ENCODE results near the gene GALNT17.

GALNT17 gene

DNA sequence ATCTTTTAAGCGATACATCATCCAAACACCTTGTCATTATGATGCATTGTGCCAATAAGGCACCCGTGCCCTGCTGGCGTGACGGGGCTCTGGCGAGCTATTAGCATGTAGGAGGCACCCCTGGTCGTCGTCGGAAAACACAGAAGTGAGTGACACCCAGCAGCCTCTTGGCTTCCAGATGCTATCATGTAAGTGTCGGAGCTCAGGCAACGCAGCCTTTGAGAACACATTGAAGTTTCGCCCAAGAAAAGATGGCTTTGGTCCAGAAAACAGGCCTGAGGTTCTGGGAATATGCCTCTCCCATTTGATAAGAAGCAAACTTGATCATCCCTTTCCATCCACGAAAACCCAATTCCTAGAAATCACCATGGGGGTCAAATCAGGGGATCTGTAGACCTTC is 555.3 kb downstream of the GALNT17 start:
- no peaks in the 10 kb centered on the region for H3K9me3 ChIP-seq (ENCODE audit: control insufficient read depth, insufficient read depth, low read depth, low read length)
- H3K4me1 ChIP-seq (ENCODE audit: control insufficient read depth, insufficient read depth, low read length) = no peaks in the 10 kb centered on the region
- no peaks in the 10 kb centered on the region for H3K36me3 ChIP-seq (ENCODE audit: control insufficient read depth in 2 of 2, insufficient read depth in 1 of 2, low read length in 2 of 2)
- H3K4me3 ChIP-seq (ENCODE audit: low read depth, low read length) = no peak overlapping the region
- ChIA-PET CTCF (no interaction called here), POLR2A (no interaction called here)
- H3K27ac ChIP-seq (ENCODE audit: extremely low read depth, low read depth, low read length) = no peak overlapping the region
- TF ChIP-seq ZSCAN23 (tag by site-specific recombination; IDR thresholded peaks at IDR 0.05) (no peak), ZNF155 (tag by site-specific recombination; IDR thresholded peaks at IDR 0.05) (no peak), ZNF521 (tag by site-specific recombination; IDR thresholded peaks at IDR 0.05) (no peak), ZNF214 (tag by site-specific recombination; IDR thresholded peaks at IDR 0.05; ENCODE audit: borderline replicate concordance) (no peak), ZNF791 (tag by site-specific recombination; IDR thresholded peaks at IDR 0.05) (no peak), KLF7 (tag by site-specific recombination; IDR thresholded peaks at IDR 0.05; ENCODE audit: borderline replicate concordance) (no peak), ZNF692 (tag by site-specific recombination; IDR thresholded peaks at IDR 0.05) (no peak), INSM2 (tag by site-specific recombination; IDR thresholded peaks at IDR 0.05) (no peak), ZNF571 (tag by site-specific recombination; IDR thresholded peaks at IDR 0.05) (no peak), ZBTB26 (tag by site-specific recombination; optimal IDR thresholded peaks at IDR 0.05) (no peak), ZNF341 (tag by site-specific recombination; IDR thresholded peaks at IDR 0.05; ENCODE audit: low read depth) (no peak), ZNF416 (tag by site-specific recombination; IDR thresholded peaks at IDR 0.05) (no peak), SP2 (tag by site-specific recombination; IDR thresholded peaks at IDR 0.05) (no peak)
- TF ChIP-seq, protein P1, sequence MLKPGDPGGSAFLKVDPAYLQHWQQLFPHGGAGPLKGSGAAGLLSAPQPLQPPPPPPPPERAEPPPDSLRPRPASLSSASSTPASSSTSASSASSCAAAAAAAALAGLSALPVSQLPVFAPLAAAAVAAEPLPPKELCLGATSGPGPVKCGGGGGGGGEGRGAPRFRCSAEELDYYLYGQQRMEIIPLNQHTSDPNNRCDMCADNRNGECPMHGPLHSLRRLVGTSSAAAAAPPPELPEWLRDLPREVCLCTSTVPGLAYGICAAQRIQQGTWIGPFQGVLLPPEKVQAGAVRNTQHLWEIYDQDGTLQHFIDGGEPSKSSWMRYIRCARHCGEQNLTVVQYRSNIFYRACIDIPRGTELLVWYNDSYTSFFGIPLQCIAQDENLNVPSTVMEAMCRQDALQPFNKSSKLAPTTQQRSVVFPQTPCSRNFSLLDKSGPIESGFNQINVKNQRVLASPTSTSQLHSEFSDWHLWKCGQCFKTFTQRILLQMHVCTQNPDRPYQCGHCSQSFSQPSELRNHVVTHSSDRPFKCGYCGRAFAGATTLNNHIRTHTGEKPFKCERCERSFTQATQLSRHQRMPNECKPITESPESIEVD (tag by site-specific recombination; IDR thresholded peaks at IDR 0.05) = no peak
- TF ChIP-seq, protein P2, sequence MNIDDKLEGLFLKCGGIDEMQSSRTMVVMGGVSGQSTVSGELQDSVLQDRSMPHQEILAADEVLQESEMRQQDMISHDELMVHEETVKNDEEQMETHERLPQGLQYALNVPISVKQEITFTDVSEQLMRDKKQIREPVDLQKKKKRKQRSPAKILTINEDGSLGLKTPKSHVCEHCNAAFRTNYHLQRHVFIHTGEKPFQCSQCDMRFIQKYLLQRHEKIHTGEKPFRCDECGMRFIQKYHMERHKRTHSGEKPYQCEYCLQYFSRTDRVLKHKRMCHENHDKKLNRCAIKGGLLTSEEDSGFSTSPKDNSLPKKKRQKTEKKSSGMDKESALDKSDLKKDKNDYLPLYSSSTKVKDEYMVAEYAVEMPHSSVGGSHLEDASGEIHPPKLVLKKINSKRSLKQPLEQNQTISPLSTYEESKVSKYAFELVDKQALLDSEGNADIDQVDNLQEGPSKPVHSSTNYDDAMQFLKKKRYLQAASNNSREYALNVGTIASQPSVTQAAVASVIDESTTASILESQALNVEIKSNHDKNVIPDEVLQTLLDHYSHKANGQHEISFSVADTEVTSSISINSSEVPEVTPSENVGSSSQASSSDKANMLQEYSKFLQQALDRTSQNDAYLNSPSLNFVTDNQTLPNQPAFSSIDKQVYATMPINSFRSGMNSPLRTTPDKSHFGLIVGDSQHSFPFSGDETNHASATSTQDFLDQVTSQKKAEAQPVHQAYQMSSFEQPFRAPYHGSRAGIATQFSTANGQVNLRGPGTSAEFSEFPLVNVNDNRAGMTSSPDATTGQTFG (tag by site-specific recombination; IDR thresholded peaks at IDR 0.05; ENCODE audit: borderline replicate concordance) = no peak
- TF ChIP-seq, protein P3, sequence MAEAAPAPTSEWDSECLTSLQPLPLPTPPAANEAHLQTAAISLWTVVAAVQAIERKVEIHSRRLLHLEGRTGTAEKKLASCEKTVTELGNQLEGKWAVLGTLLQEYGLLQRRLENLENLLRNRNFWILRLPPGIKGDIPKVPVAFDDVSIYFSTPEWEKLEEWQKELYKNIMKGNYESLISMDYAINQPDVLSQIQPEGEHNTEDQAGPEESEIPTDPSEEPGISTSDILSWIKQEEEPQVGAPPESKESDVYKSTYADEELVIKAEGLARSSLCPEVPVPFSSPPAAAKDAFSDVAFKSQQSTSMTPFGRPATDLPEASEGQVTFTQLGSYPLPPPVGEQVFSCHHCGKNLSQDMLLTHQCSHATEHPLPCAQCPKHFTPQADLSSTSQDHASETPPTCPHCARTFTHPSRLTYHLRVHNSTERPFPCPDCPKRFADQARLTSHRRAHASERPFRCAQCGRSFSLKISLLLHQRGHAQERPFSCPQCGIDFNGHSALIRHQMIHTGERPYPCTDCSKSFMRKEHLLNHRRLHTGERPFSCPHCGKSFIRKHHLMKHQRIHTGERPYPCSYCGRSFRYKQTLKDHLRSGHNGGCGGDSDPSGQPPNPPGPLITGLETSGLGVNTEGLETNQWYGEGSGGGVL (tag by site-specific recombination; IDR thresholded peaks at IDR 0.05) = no peak

Data from HEK293 (cell line).